OCI-LY3 (cell line): Measurements from ENCODE around the gene EMC10.
"Not testable (repeated sequence)": the region's sequence is repeated elsewhere in the genome, so short reads cannot be mapped to it uniquely, and the experiment has no call there.

Source experiments
- EZH2phosphoT487 ChIP-seq: fragments of 200-600 bp; shearing (Covaris generic); IDR thresholded peaks from 2 replicates; pipeline ENCODE4 v1.6.1; 2018; ENCODE audit warnings: antibody characterized with exemption, mixed run types, low read depth
- TF ChIP-seq, protein P1 (sequence below): fragments of 200-600, 300-600 bp; sonication (generic); IDR thresholded peaks from 2 replicates; pipeline ENCODE4 v1.5.1; 2014; ENCODE audit warnings: antibody characterized with exemption, low read length, low read depth

DNA sequence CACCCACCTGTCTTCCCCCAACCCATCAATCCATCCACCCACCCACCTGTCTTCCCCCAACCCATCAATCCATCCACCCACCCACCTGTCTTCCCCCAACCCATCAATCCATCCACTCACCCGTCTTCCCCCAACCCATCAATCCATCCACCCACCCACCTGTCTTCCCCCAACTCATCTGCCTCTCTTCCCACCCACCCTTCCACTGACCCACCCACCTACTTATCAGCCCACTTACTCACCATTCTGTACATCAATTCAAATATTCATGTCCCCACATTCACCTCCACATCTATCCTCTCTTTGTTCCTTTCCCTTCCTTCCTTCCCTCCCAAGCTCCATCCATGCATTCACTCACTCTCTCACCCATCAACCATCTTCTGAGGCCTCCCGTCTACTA is 37.2 kb upstream of the EMC10 start:
- TF ChIP-seq, protein P1, sequence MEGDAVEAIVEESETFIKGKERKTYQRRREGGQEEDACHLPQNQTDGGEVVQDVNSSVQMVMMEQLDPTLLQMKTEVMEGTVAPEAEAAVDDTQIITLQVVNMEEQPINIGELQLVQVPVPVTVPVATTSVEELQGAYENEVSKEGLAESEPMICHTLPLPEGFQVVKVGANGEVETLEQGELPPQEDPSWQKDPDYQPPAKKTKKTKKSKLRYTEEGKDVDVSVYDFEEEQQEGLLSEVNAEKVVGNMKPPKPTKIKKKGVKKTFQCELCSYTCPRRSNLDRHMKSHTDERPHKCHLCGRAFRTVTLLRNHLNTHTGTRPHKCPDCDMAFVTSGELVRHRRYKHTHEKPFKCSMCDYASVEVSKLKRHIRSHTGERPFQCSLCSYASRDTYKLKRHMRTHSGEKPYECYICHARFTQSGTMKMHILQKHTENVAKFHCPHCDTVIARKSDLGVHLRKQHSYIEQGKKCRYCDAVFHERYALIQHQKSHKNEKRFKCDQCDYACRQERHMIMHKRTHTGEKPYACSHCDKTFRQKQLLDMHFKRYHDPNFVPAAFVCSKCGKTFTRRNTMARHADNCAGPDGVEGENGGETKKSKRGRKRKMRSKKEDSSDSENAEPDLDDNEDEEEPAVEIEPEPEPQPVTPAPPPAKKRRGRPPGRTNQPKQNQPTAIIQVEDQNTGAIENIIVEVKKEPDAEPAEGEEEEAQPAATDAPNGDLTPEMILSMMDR, result not testable (repeated sequence)
- TF ChIP-seq EZH2phosphoT487, result not testable (repeated sequence)
